NT2/D1 (cell line): ENCODE data around the gene RBM4.
"Not testable (repeated sequence)": the region's sequence is repeated elsewhere in the genome, so short reads cannot be mapped to it uniquely, and the experiment has no call there.

Source experiments
- DNase-seq: peaks from one replicate; pipeline ENCODE4 v3.0.0-alpha.2; 2011; ENCODE audit warnings: low read depth, low spot score
- H3K27me3 ChIP-seq: 2 replicates; pipeline ENCODE4 v1.6.0; 2011; ENCODE audit warnings: mild to moderate bottlenecking; ENCODE audit not compliant: insufficient read length, insufficient read depth
- H3K36me3 ChIP-seq: 2 replicates; pipeline ENCODE4 v1.6.1; 2011; ENCODE audit warnings: mild to moderate bottlenecking, low read length, mixed read lengths; ENCODE audit not compliant: insufficient read depth, insufficient read length
- H3K4me1 ChIP-seq: 2 replicates; pipeline ENCODE4 v1.5.1; 2011; ENCODE audit not compliant: insufficient read depth, insufficient read length
- H3K4me3 ChIP-seq: 2 replicates; pipeline ENCODE4 v1.5.1; 2011; ENCODE audit warnings: low read depth; ENCODE audit not compliant: insufficient read length
- H3K9ac ChIP-seq: 2 replicates; pipeline ENCODE4 v1.6.0; 2011; ENCODE audit warnings: low read depth; ENCODE audit not compliant: insufficient read length
- H3K9me3 ChIP-seq: 2 replicates; pipeline ENCODE4 v1.5.1; 2011; ENCODE audit warnings: mild to moderate bottlenecking, low read length; ENCODE audit not compliant: insufficient read depth
- SUZ12 ChIP-seq: IDR thresholded peaks from 2 replicates; pipeline ENCODE4 v1.6.1; 2011; ENCODE audit not compliant: insufficient read length, insufficient read depth; ENCODE audit errors: extremely low read depth
- YY1 ChIP-seq: IDR thresholded peaks from 2 replicates; pipeline ENCODE4 v1.6.1; 2011; ENCODE audit not compliant: insufficient read length, insufficient read depth
- ZNF274 ChIP-seq: IDR thresholded peaks from 2 replicates; pipeline ENCODE4 v1.6.1; 2011; ENCODE audit warnings: mild to moderate bottlenecking, low read depth, low read length

Gene RBM4

DNA sequence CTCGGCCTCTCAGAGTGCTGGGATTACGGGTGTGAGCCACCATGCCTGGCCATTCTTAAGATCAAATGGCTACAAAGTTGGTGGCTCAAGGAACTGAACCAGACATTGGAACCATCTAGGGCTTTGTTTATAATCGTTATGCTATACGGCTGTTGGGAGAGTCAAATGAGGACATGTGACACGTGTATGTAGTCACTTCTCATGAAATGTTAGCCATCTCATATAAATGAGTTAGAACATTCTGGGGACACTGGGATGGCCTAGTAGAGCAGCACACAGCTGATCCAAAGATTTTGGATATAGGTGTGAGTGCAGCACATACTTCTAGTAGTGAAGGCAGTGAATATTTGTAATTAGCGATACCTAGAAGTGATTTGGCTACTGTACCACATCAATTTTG, 6.6 kb upstream of the RBM4 start:
- H3K27me3 ChIP-seq: no peaks in the 10 kb centered on the region
- no peak overlapping the region for H3K9ac ChIP-seq
- TF ChIP-seq YY1 (no peak), ZNF274 (no peak), SUZ12 (no peak)
- no peaks in the 10 kb centered on the region for H3K9me3 ChIP-seq
- H3K4me1 ChIP-seq: no peaks in the 10 kb centered on the region
- no peak for DNase-seq
- no peak overlapping the region for H3K4me3 ChIP-seq
- peaks cover 86% of the 10 kb centered on the region for H3K36me3 ChIP-seq

DNA sequence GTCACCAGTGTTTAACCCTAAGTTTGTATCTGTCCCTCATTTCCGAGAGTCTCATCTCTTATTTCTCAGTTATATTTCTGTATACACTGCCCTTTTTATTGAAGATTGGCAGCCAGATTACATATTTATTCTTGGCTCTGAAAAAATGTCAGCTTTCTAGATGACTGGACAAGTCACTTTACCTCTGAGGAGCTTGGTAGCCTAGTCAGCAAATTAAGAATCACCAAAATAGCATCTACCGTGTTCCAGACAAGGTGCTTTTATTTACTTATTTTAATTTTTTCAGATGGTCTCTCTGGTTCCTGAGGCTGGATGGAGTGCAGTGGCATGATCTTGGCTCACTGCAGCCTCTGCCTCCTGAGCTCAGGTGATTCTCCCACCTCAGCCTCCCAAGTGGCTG, 5.6 kb upstream of the RBM4 start:
- DNase-seq: no peak

DNA sequence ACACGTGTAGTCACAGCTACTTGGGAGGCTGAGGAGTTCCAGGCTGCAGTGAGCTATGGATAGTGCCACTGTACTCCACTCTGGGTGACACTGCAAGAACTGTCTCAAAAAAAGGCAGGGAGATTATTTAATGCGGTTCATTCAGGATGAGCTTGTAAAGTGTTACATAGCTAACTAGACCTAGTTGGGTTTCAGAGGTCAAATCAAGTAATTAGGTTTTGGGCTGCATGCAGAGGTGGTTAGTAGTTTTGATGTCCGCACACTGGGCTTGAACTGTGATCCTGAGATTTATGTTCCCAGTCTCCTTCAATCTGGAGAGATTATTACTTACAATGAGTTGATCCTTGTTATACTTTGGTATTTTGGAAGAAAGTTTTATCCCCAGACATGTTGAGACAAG, 2.1 kb upstream of the RBM4 start:
- TF ChIP-seq SUZ12 (no peak), YY1 (no peak), ZNF274 (no peak)
- H3K9me3 ChIP-seq: no peaks in the 10 kb centered on the region
- no peak overlapping the region for H3K9ac ChIP-seq
- no peak for DNase-seq
- H3K4me3 ChIP-seq: no peak overlapping the region
- peaks cover 72% of the 10 kb centered on the region for H3K36me3 ChIP-seq
- H3K4me1 ChIP-seq: peaks cover 4% of the 10 kb centered on the region
- no peaks in the 10 kb centered on the region for H3K27me3 ChIP-seq

More for the DNA sequence above, 5.6 kb upstream of the RBM4 start:
- Histone ChIP-seq H3K36me3 (peaks cover 75% of the 10 kb centered on the region), H3K4me1 (no peaks in the 10 kb centered on the region), H3K9me3 (no peaks in the 10 kb centered on the region), H3K9ac (no peak overlapping the region), H3K27me3 (no peaks in the 10 kb centered on the region), H3K4me3 (no peak overlapping the region)
- TF ChIP-seq SUZ12 (no peak), ZNF274 (no peak), YY1 (no peak)

DNA sequence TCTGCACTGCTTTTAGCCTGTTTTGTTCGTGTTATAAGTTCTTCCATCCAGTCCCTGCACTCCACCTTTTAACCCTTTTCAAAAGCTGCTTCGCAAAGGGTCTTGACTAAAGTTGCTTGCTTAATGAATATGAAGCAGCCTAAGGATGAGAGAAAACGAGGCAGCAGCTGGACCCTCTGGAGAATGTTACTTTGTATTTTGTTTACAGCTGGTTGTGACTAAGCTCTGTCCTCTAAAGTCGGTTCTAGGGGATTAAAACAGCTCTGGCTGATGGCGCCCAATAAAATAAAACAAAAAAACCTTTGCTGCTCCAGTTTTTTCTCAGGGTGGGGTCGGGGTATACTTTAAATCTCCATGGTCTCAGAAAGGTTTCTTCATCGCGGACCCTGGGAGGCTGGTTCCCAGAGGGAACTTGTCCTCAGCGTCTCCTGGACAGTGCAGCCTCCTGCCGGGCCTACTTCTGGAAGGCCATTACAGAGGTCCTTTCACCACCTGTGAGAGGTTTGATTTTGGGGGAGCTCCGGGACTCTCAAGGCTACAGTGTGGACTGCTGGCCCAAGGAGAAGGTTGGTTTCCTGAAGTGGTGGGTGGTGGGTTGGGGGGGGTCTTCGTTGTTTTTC, 836 bp upstream of the RBM4 start:
- DNase-seq: no peak
- peaks cover 73% of the 10 kb centered on the region for H3K36me3 ChIP-seq
- peak overlapping the region; percentile 98 for H3K4me3 ChIP-seq
- peak overlapping the region; percentile 78 for H3K9ac ChIP-seq
- H3K4me1 ChIP-seq: peaks cover 4% of the 10 kb centered on the region
- no peak for TF ChIP-seq YY1
- TF ChIP-seq SUZ12: no peak
- TF ChIP-seq ZNF274: no peak
- H3K9me3 ChIP-seq: no peaks in the 10 kb centered on the region
- no peaks in the 10 kb centered on the region for H3K27me3 ChIP-seq

DNA sequence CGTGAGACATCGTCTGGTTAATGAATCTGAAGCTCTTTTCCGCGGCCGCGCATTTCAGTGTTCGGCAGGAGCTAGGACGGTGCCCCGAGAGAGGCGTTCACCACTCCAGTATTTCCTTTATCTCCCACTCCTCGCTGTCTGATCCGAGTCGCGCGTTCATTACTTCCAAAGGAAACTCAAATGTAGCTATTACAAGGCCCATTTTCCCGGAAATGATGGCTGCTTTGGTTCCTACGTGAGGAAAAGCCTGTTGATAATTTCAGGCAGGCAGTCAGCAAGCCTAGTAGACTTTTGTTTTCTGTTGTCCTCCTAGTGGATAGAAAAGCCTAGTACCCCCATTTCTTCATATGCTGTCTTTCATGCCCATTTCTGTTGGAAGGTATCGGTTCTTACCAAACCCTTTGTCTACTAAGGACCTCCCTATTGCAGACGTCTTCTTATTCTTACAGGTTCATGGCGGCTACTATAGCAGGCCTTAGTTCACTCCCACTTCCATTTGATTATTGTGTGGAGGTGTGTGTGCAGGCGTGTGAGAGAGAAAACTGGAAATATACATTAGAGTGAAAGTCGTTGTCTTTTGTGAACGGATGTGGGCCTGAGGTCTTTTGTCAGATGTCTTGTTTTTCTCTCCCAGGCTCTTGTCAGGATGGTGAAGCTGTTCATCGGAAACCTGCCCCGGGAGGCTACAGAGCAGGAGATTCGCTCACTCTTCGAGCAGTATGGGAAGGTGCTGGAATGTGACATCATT, 737 bp downstream of the RBM4 start:
- TF ChIP-seq ZNF274: no peak
- TF ChIP-seq SUZ12: no peak
- TF ChIP-seq YY1: no peak
- Histone ChIP-seq H3K36me3 (peaks cover 76% of the 10 kb centered on the region), H3K4me3 (peak overlapping the region; percentile 98), H3K9me3 (no peaks in the 10 kb centered on the region), H3K9ac (peak overlapping the region; percentile 100), H3K27me3 (no peaks in the 10 kb centered on the region), H3K4me1 (peaks cover 16% of the 10 kb centered on the region)
- DNase-seq: no peak

DNA sequence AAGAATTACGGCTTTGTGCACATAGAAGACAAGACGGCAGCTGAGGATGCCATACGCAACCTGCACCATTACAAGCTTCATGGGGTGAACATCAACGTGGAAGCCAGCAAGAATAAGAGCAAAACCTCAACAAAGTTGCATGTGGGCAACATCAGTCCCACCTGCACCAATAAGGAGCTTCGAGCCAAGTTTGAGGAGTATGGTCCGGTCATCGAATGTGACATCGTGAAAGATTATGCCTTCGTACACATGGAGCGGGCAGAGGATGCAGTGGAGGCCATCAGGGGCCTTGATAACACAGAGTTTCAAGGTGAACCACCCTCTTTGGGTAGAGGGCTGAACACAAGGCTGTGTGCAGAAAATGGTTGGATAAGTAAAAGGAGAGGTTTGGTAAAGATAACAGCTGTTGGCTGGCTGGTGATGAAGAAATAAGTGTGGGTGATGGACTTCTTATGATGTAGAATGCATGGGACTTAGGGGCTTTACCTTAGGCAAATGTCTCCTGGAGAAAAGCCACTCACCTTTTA, 1.4 kb downstream of the RBM4 start:
- peak overlapping the region; percentile 98 for H3K4me3 ChIP-seq
- not testable (repeated sequence) for H3K27me3 ChIP-seq, H3K9me3 ChIP-seq, DNase-seq
- peak overlapping the region; percentile 68 for H3K9ac ChIP-seq
- peaks cover 16% of the 10 kb centered on the region for H3K4me1 ChIP-seq
- peaks cover 76% of the 10 kb centered on the region for H3K36me3 ChIP-seq

DNA sequence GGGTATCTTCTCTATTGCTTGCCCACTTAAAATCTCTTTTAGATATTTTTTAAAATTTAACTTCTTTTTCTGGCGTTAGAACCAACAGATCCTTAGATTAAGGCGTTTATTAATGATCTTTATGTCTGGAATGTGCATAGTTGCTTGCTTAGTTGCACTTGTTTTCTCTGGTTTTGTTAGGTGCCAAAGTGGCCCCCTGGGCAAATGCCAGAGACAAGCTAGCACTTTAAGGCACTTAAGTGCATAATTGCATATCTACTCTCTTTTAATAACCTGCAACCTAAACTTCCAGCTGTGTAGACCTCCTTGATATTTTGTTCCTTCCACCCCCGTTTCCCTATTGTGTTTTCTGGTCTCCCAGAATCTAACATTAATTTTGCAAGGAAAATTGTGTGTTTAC, 3.3 kb downstream of the RBM4 start:
- H3K36me3 ChIP-seq: peaks cover 83% of the 10 kb centered on the region
- H3K4me3 ChIP-seq: peak overlapping the region; percentile 98

More for the DNA sequence above, 3.3 kb downstream of the RBM4 start:
- TF ChIP-seq ZNF274 (no peak), YY1 (no peak), SUZ12 (no peak)
- no peak for DNase-seq
- Histone ChIP-seq H3K4me1 (peaks cover 16% of the 10 kb centered on the region), H3K9me3 (no peaks in the 10 kb centered on the region), H3K9ac (no peak overlapping the region), H3K27me3 (no peaks in the 10 kb centered on the region)
